Measurements from ENCODE around the gene SPIB.

SPIB gene

DNA sequence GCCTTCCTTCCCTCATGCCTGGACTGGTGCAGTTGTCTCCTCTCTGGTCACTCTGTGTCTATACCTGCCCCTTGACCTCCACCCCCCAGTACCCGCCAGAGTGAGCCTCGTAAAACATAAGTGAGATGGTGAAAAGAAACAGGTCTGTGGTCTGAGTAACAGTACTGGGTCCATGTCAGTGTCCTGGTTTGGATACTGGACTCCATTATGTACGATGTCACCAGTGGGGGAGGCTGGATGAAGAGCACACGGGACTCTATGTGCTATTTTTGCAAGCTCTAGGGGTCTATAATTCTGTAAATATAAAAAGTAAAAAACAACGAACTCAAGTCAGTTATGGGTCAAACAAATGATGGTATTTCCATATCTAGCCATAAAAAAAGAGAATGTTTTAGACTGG, 28.3 kb downstream of the SPIB start:
- no peaks in the 10 kb centered on the region for H3F3A ChIP-seq (ENCODE audit: low read depth)
- H3K27me3 ChIP-seq (ENCODE audit: insufficient read depth, low read length, poor library complexity, severe bottlenecking) = no peaks in the 10 kb centered on the region
- no peak overlapping the region for H3K4me3 ChIP-seq (ENCODE audit: low read length, poor library complexity, severe bottlenecking)
- no peak overlapping the region for H3K4me2 ChIP-seq (ENCODE audit: low read depth, low read length, poor library complexity, severe bottlenecking)
- TF ChIP-seq CTCF (conservative IDR thresholded peaks at IDR 0.05; ENCODE audit: low read length) (no peak), EZH2phosphoT487 (IDR thresholded peaks at IDR 0.05; ENCODE audit: borderline replicate concordance) (no peak)
- H3K79me2 ChIP-seq (ENCODE audit: insufficient read depth, low read length) = no peaks in the 10 kb centered on the region
- no peaks in the 10 kb centered on the region for H4K20me1 ChIP-seq (ENCODE audit: insufficient read depth, low read length, poor library complexity, severe bottlenecking)
- H3K36me3 ChIP-seq (ENCODE audit: insufficient read depth, low read length) = no peaks in the 10 kb centered on the region
- no peak overlapping the region for H3K9ac ChIP-seq (ENCODE audit: low read depth, low read length, poor library complexity, severe bottlenecking)
- H3K9me2 ChIP-seq (replicated peaks; ENCODE audit: low read depth, low read length) = no peaks in the 10 kb centered on the region
- no peaks in the 10 kb centered on the region for H3K4me1 ChIP-seq (ENCODE audit: insufficient read depth, low read length, poor library complexity, severe bottlenecking)
- no peak overlapping the region for H2AFZ ChIP-seq (ENCODE audit: low read length)
- H3K9me3 ChIP-seq (ENCODE audit: insufficient read depth, low read depth, low read length) = no peaks in the 10 kb centered on the region

DNA sequence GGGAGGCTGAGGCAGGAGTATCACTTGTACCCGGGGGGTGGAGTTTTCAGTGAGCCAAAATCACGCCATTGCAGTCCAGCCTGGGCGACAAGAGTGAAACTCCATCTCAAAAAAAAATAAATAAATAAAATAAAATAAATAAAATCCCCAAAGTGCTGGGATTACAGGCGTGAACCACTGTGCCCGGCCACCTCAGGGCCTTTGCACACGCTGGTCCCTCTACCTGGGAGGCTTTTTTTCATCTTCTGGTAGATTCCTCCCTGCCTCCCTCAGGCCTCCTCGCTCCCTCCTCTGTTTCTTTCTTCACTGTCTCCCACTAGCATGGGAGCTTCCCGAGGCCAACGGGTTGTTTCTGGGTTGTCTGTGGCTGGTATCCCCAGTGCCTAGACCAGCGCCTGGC, 29.0 kb downstream of the SPIB start:
- no peaks in the 10 kb centered on the region for H3K79me2 ChIP-seq (ENCODE audit: insufficient read depth, low read length)
- no peaks in the 10 kb centered on the region for H3F3A ChIP-seq (ENCODE audit: low read depth)
- no peaks in the 10 kb centered on the region for H3K4me1 ChIP-seq (ENCODE audit: insufficient read depth, low read length, poor library complexity, severe bottlenecking)
- no peaks in the 10 kb centered on the region for H3K27me3 ChIP-seq (ENCODE audit: insufficient read depth, low read length, poor library complexity, severe bottlenecking)
- no peak overlapping the region for H2AFZ ChIP-seq (ENCODE audit: low read length)
- H3K9me3 ChIP-seq (ENCODE audit: insufficient read depth, low read depth, low read length) = no peaks in the 10 kb centered on the region
- no peaks in the 10 kb centered on the region for H3K9me2 ChIP-seq (replicated peaks; ENCODE audit: low read depth, low read length)
- TF ChIP-seq CTCF (conservative IDR thresholded peaks at IDR 0.05; ENCODE audit: low read length) = no peak
- TF ChIP-seq EZH2phosphoT487 (IDR thresholded peaks at IDR 0.05; ENCODE audit: borderline replicate concordance) = no peak
- H3K36me3 ChIP-seq (ENCODE audit: insufficient read depth, low read length) = no peaks in the 10 kb centered on the region
- H4K20me1 ChIP-seq (ENCODE audit: insufficient read depth, low read length, poor library complexity, severe bottlenecking) = no peaks in the 10 kb centered on the region
- H3K9ac ChIP-seq (ENCODE audit: low read depth, low read length, poor library complexity, severe bottlenecking) = no peak overlapping the region
- no peak overlapping the region for H3K4me3 ChIP-seq (ENCODE audit: low read length, poor library complexity, severe bottlenecking)
- H3K4me2 ChIP-seq (ENCODE audit: low read depth, low read length, poor library complexity, severe bottlenecking) = no peak overlapping the region

DNA sequence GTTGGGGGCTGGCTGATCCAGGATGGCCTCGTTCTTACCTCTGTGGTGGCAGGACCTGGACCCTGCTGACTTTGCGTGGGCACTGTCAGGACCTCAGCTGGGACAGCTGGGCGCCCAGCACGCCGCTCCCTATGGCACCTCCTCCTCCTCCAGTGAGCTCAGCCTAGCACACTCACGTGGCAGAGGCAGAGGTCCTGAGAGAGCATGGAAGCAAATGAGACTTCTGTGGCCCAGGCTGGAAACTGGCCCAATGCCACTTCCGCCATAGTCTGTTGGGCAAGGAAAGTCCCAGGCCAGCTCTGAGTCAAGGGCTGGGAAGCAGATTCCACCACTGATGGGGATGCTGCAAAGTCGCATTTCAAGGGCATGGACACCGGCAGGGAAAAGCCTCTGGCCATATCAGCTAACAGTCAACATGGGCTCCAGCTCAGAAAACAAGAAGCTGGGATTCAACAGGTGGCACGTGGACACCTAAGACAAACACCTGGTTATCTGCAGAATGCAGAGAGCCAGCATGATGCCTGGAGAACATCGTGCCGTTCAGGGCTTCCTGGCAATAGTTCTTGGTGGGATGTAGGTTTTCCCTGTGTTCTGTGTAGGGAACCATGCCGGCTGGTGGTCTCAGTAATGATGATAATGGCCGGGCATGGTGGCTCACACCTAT, 30.6 kb downstream of the SPIB start:
- TF ChIP-seq EZH2phosphoT487 (IDR thresholded peaks at IDR 0.05; ENCODE audit: borderline replicate concordance) (no peak), CTCF (conservative IDR thresholded peaks at IDR 0.05; ENCODE audit: low read length) (no peak)

More for the DNA sequence above, 30.6 kb downstream of the SPIB start:
- Histone ChIP-seq H3K4me3 (ENCODE audit: low read length, poor library complexity, severe bottlenecking) (no peak overlapping the region), H3K9me3 (ENCODE audit: insufficient read depth, low read depth, low read length) (no peaks in the 10 kb centered on the region), H2AFZ (ENCODE audit: low read length) (no peak overlapping the region), H3K79me2 (ENCODE audit: insufficient read depth, low read length) (no peaks in the 10 kb centered on the region), H3F3A (ENCODE audit: low read depth) (no peaks in the 10 kb centered on the region), H3K4me1 (ENCODE audit: insufficient read depth, low read length, poor library complexity, severe bottlenecking) (no peaks in the 10 kb centered on the region), H3K4me2 (ENCODE audit: low read depth, low read length, poor library complexity, severe bottlenecking) (no peak overlapping the region), H3K9me2 (replicated peaks; ENCODE audit: low read depth, low read length) (no peaks in the 10 kb centered on the region), H4K20me1 (ENCODE audit: insufficient read depth, low read length, poor library complexity, severe bottlenecking) (no peaks in the 10 kb centered on the region), H3K9ac (ENCODE audit: low read depth, low read length, poor library complexity, severe bottlenecking) (no peak overlapping the region), H3K27me3 (ENCODE audit: insufficient read depth, low read length, poor library complexity, severe bottlenecking) (no peaks in the 10 kb centered on the region), H3K36me3 (ENCODE audit: insufficient read depth, low read length) (no peaks in the 10 kb centered on the region)

Measured in Loucy (cell line).